IPS-NIHi7 (cell line): Measurements from ENCODE around the gene SLCO3A1.

Experiments
- DNase-seq: peaks from one replicate; pipeline ENCODE4 v3.0.0; 2012; ENCODE audit warnings: mixed read lengths; ENCODE audit errors: extremely low spot score

Gene SLCO3A1

GRCh38 chr15:91911844-91912243 is 58.3 kb downstream of the SLCO3A1 start:
- no peak for DNase-seq

GRCh38 chr15:91912336-91912735 is 58.8 kb downstream of the SLCO3A1 start:
- DNase-seq = no peak

- no peak for DNase-seq
Measured at GRCh38 chr15:91913560-91913959, 60.1 kb downstream of the SLCO3A1 start.

- DNase-seq = no peak
Measured at GRCh38 chr15:91915576-91915975, 62.1 kb downstream of the SLCO3A1 start.

GRCh38 chr15:91916051-91916450 is 62.5 kb downstream of the SLCO3A1 start:
- DNase-seq = no peak

- DNase-seq = no peak
Measured at GRCh38 chr15:91917686-91918360, 64.3 kb downstream of the SLCO3A1 start.

GRCh38 chr15:91919014-91919534 is 65.6 kb downstream of the SLCO3A1 start:
- DNase-seq = no peak

- no peak for DNase-seq
Measured at GRCh38 chr15:91921188-91921842, 67.8 kb downstream of the SLCO3A1 start.

GRCh38 chr15:91921843-91922198 is 68.3 kb downstream of the SLCO3A1 start:
- no peak for DNase-seq

- no peak for DNase-seq
Measured at GRCh38 chr15:91922646-91923547, 69.4 kb downstream of the SLCO3A1 start.

GRCh38 chr15:91924183-91924582 is 70.7 kb downstream of the SLCO3A1 start:
- no peak for DNase-seq

GRCh38 chr15:91924837-91925495 is 71.5 kb downstream of the SLCO3A1 start:
- DNase-seq = no peak

GRCh38 chr15:91925794-91926193 is 72.3 kb downstream of the SLCO3A1 start:
- no peak for DNase-seq

- no peak for DNase-seq
Measured at GRCh38 chr15:91926908-91927270, 73.4 kb downstream of the SLCO3A1 start.

- DNase-seq = no peak
Measured at GRCh38 chr15:91927585-91927984, 74.1 kb downstream of the SLCO3A1 start.

GRCh38 chr15:91928675-91929074 is 75.2 kb downstream of the SLCO3A1 start:
- DNase-seq = no peak

GRCh38 chr15:91929509-91929908 is 76.0 kb downstream of the SLCO3A1 start:
- no peak for DNase-seq

- no peak for DNase-seq
Measured at GRCh38 chr15:91930092-91930491, 76.6 kb downstream of the SLCO3A1 start.

GRCh38 chr15:91936182-91936775 is 82.8 kb downstream of the SLCO3A1 start:
- DNase-seq = no peak

- no peak for DNase-seq
Measured at GRCh38 chr15:91936927-91937326, 83.4 kb downstream of the SLCO3A1 start.

- DNase-seq = no peak
Measured at GRCh38 chr15:91938136-91938535, 84.6 kb downstream of the SLCO3A1 start.
